ENCODE data around the gene FUT1.

DNA sequence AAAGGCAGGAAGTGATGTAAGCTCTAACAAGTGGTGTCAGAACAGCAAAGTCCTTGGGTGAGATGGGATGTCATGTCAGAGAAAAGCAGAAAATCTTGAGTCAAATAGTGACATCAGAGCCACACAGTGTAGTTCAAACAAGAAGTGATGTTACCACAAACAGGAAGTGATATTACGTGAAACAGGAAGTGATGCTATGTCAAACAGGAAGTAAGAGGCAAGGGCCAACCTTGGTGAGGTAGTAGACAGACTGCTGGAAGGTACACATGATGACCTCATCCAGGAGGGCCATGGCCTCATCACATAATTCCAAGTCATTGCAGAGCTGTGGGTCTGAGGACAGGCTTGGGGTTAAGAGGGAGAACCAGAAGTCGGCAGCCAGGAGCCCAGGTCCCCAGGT is 25.9 kb downstream of the FUT1 start:
- no peak for TF ChIP-seq POLR2A (IDR thresholded peaks at IDR 0.05; ENCODE audit: low read depth)
- TF ChIP-seq, protein P1, sequence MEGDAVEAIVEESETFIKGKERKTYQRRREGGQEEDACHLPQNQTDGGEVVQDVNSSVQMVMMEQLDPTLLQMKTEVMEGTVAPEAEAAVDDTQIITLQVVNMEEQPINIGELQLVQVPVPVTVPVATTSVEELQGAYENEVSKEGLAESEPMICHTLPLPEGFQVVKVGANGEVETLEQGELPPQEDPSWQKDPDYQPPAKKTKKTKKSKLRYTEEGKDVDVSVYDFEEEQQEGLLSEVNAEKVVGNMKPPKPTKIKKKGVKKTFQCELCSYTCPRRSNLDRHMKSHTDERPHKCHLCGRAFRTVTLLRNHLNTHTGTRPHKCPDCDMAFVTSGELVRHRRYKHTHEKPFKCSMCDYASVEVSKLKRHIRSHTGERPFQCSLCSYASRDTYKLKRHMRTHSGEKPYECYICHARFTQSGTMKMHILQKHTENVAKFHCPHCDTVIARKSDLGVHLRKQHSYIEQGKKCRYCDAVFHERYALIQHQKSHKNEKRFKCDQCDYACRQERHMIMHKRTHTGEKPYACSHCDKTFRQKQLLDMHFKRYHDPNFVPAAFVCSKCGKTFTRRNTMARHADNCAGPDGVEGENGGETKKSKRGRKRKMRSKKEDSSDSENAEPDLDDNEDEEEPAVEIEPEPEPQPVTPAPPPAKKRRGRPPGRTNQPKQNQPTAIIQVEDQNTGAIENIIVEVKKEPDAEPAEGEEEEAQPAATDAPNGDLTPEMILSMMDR (IDR thresholded peaks at IDR 0.05) = no peak
- no peak for TF ChIP-seq EP300 (IDR thresholded peaks at IDR 0.05)
- no peak for TF ChIP-seq POLR2AphosphoS5 (IDR thresholded peaks at IDR 0.05)
